Mucosa of descending colon (tissue), 3 donors: ENCODE measurements around the gene SRRD. TPM values are rescaled to one million over a fixed set of nuclear protein-coding genes. Genes with fewer than 3 reads are reported as not detected.
A peak's percentile ranks its signal among the peaks of the same experiment; 100 is the strongest.

ENCODE experiments used
- ATAC-seq: fragments of 200-7000 bp; cut with Tn5 transposase; one replicate; pipeline ENCODE4 v1.9.1; 2020; ENCODE audit warnings: mild to moderate bottlenecking, moderate library complexity
- DNase-seq, 3 donors: peaks; one replicate each; pipeline ENCODE4 v3.0.0-alpha.2; 2020
- H3K36me3 ChIP-seq: fragments of 200-600 bp; one replicate; pipeline ENCODE4 v1.8.0; 2021; ENCODE audit warnings: low read depth, mild to moderate bottlenecking
- H3K4me1 ChIP-seq: fragments of 200-600 bp; one replicate; pipeline ENCODE4 v1.8.0; 2021; ENCODE audit warnings: low read depth, mild to moderate bottlenecking
- H3K4me3 ChIP-seq: fragments of 200-600 bp; one replicate; pipeline ENCODE4 v1.8.0; 2021; ENCODE audit warnings: mild to moderate bottlenecking
- H3K9me3 ChIP-seq: fragments of 200-600 bp; one replicate; pipeline ENCODE4 v1.8.0; 2021; ENCODE audit warnings: mild to moderate bottlenecking
- intact Hi-C, 2 donors: fragments of 100-400 bp; cut with DNase I in 1 of 2; cut with micrococcal nuclease in 1 of 2; formaldehyde crosslinking; loops; one replicate each; pipeline versions ENCODE4 v1.11.0 to v1.11.1; 2022; cut with DNase I, micrococcal nuclease
- total RNA-seq, 3 donors: library from RNA; stranded (reverse); fragmentation: NEBNext Ultra II Directional in 2 of 3; extraction: Animal tissue kit (Norgen Biotek cat#: 25700) in 2 of 3; gene quantifications; one replicate each; pipeline versions ENCODE4 v1.2.1 to v1.2.4, GENCODE V29; 2021 to 2023
- TF ChIP-seq, protein P1 (sequence below): fragments of 200-600 bp; IDR thresholded peaks from one replicate; pipeline ENCODE4 v1.8.0; 2022; ENCODE audit warnings: antibody characterized with exemption, mild to moderate bottlenecking
- donor health status: DM: no; HTN: no; CAD: no; lungs with moderate emphysema.
- donor health status: DM: no; HTN: no; CAD: no.
- donor health status: DM: no; HTN: yes; CAD: no.

Gene SRRD
- total RNA-seq, 3 donors from 2014 or later: 11.1 to 19.1 (median 11.2) TPM

DNA sequence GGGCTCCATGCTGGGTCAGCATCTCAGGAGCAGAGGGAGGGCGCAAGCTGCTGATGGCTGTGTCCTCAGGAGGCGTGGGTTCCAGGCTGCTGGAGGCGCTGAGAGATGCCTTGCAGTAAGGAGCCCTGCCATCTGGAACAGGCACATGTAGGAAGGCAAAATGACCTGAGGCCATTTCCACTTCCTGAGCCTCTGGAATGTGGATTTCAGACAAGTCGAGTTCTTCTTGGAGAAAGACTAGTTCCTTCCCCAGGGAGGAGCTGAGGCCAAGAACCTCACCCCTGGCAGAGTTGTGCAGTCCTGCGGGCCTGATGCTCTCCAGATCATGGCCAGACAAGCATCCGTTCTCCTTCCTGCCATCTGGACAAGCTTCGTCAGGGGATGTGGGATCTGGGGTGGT, 19.4 kb upstream of the SRRD start:
- Histone ChIP-seq H3K36me3 (peaks cover 5% of the 10 kb centered on the region), H3K4me3 (no peak overlapping the region), H3K4me1 (no peaks in the 10 kb centered on the region), H3K9me3 (no peaks in the 10 kb centered on the region)
- intact Hi-C loops: no loop called here
- TF ChIP-seq, protein P1, sequence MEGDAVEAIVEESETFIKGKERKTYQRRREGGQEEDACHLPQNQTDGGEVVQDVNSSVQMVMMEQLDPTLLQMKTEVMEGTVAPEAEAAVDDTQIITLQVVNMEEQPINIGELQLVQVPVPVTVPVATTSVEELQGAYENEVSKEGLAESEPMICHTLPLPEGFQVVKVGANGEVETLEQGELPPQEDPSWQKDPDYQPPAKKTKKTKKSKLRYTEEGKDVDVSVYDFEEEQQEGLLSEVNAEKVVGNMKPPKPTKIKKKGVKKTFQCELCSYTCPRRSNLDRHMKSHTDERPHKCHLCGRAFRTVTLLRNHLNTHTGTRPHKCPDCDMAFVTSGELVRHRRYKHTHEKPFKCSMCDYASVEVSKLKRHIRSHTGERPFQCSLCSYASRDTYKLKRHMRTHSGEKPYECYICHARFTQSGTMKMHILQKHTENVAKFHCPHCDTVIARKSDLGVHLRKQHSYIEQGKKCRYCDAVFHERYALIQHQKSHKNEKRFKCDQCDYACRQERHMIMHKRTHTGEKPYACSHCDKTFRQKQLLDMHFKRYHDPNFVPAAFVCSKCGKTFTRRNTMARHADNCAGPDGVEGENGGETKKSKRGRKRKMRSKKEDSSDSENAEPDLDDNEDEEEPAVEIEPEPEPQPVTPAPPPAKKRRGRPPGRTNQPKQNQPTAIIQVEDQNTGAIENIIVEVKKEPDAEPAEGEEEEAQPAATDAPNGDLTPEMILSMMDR: no peak
- DNase-seq (no peak), ATAC-seq (no peak)

DNA sequence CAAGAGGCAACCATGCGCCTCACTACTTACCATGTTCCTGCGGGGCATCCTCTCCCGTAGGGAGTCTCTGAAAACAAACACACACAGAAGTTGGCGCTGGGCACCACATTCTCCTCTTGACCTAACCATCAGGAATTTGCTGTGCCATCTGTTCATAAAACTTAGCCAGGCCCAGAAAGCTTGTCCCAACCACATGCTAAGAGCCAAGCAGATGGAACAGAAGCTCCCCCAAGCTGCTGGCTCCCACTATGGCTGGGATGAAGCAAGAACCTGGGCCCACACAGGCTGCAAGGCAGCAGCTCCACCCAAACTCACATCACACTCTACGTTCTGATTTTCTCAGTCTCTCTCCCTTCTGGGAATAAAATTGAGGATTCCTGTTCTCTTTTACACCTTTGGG, 17.5 kb upstream of the SRRD start:
- H3K36me3 ChIP-seq: peaks cover 5% of the 10 kb centered on the region
- ATAC-seq: no peak
- DNase-seq: no peak
- H3K4me1 ChIP-seq: no peaks in the 10 kb centered on the region
- intact Hi-C loops: no loop called here
- TF ChIP-seq, protein P1: no peak
- no peak overlapping the region for H3K4me3 ChIP-seq
- H3K9me3 ChIP-seq: no peaks in the 10 kb centered on the region

DNA sequence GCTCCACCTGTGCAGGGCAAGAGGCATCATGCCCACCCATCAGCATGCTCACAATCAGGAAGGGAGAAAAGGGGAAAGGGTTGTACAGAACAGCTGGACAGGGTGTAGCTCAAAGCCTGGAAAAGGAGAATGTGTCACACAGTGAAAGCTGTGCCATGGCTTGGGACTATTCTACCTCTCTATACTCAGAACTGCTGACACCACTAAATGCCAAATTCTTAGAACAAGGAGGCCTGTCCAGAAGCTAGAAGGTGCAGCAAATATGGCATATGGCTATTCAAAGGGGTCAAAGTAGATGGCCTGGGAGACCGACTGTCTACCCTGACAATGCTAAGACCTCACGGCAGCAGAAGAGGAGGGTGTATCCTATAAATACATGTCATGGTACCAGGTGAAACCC, 12.9 kb upstream of the SRRD start:
- intact Hi-C loops: no loop called here
- H3K4me3 ChIP-seq: no peak overlapping the region
- TF ChIP-seq, protein P1: no peak
- DNase-seq (no peak), ATAC-seq (no peak)
- no peaks in the 10 kb centered on the region for H3K4me1 ChIP-seq
- H3K9me3 ChIP-seq: no peaks in the 10 kb centered on the region
- H3K36me3 ChIP-seq: peaks cover 4% of the 10 kb centered on the region

DNA sequence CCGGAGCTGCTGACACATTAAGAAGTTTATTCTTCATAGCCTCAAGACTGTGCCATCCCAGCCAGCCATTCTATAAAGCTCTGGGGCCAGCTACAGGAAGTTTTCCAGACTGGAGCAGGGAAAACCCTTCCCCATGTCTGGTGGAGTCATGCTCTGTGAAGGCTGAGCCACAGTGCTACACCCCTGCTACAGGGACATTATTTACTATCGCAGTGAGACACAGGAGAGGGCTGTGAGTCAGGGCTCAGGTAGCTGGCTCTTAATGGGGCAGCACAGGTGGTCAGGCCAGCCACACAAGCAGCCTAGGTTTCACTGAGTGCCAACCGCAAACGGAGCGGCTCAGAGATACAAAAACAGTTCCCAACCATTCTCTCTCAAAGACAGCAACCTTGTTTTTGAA, 12.2 kb upstream of the SRRD start:
- Histone ChIP-seq H3K4me3 (no peak overlapping the region), H3K4me1 (no peaks in the 10 kb centered on the region), H3K36me3 (peaks cover 4% of the 10 kb centered on the region), H3K9me3 (no peaks in the 10 kb centered on the region)
- ATAC-seq: peak; percentile 59
- TF ChIP-seq, protein P1: no peak
- DNase-seq: no peak
- intact Hi-C loops: no loop called here

DNA sequence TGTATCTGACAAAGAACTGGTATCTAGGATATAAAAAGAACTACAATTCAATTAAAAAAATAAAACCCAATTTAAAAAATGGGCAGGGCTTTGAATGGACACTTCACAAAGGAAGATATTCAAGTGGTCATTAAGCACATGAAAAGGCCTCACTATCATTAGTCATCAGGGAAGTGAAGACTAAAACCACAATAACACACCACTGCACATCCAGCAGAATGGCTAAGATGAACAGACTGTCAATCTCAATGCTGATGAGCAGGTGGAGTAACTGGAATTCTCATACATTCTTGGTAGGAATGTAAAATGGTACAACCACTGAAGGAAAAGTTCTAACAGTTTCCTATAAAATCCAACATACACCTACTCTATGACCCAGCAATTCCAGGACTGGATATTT, 9.0 kb upstream of the SRRD start:
- no peak overlapping the region for H3K4me3 ChIP-seq
- DNase-seq: no peak
- no peak for ATAC-seq
- TF ChIP-seq, protein P1: no peak
- peaks cover 4% of the 10 kb centered on the region for H3K36me3 ChIP-seq
- peaks cover 6% of the 10 kb centered on the region for H3K4me1 ChIP-seq
- intact Hi-C loops: no loop called here
- no peaks in the 10 kb centered on the region for H3K9me3 ChIP-seq

DNA sequence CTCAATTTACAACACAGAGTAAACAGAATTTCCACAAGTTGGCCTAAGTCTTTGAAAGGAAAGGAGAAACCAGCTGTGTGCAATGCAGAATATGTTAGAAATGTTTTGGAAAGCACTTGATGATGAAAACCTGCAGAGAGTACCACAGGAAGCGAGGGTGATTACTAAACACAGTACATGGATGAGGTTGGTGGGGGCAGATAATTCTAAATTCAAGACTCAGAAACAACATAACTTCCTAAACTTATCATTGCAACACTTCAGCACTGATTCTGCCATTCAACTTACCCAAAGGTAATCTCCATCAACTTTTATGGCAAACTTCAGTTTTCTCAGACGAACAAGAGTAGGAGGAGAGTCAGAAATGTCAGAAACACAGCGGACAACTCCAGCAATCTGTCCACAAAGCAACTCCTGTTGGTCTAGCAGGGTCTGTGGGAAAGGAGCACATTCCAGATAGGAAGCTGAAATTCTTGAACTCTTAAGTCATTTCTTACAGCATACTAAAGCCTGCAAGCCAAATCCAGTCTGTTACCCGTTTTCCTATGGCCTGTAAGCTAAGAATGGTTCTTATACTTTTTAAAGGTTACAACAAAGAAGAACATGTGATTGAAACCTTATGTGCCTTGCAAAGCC, 6.9 kb upstream of the SRRD start:
- TF ChIP-seq, protein P1: no peak
- intact Hi-C loops: no loop called here
- no peak for ATAC-seq
- Histone ChIP-seq H3K9me3 (no peaks in the 10 kb centered on the region), H3K4me1 (peaks cover 19% of the 10 kb centered on the region), H3K36me3 (peaks cover 4% of the 10 kb centered on the region), H3K4me3 (no peak overlapping the region)
- DNase-seq: no peak
